Measurements from ENCODE around the gene DTNBP1. TPM values are rescaled to one million over a fixed set of nuclear protein-coding genes. Genes with fewer than 3 reads are reported as not detected.
A peak's percentile ranks its signal among the peaks of the same experiment; 100 is the strongest.

The DTNBP1 gene
- total RNA-seq, 6 donors from 2014 or later: 16.2 to 33.5 (median 21.3) TPM

GRCh38 chr6:15509335-15509933, 153.4 kb downstream of the DTNBP1 start:
- Histone ChIP-seq H3K4me1 (peaks cover 6 to 15% (median 13%) of the 10 kb centered on the region in 4 donors), H3K27me3 (no peaks in the 10 kb centered on the region), H3K27ac (peak overlapping the region in 2 of 4 donors; percentile 30 to 31), H3K4me3 (no peak overlapping the region), H3K36me3 (peaks cover 0 to 48% (median 40%) of the 10 kb centered on the region in 4 donors), H3K9me3 (no peaks in the 10 kb centered on the region)
- WGBS, 2 donors: 73 to 75% methylated on average over 9 to 13 of the region's 13 CpGs
- ATAC-seq (ENCODE audit: low FRiP score in 2 of 2) (no peak), DNase-seq (no peak)
- TF ChIP-seq EP300 (IDR thresholded peaks at IDR 0.05) (no peak), POLR2AphosphoS5 (IDR thresholded peaks at IDR 0.05) (no peak), POLR2A (IDR thresholded peaks at IDR 0.05) (no peak)
- TF ChIP-seq, protein P1, sequence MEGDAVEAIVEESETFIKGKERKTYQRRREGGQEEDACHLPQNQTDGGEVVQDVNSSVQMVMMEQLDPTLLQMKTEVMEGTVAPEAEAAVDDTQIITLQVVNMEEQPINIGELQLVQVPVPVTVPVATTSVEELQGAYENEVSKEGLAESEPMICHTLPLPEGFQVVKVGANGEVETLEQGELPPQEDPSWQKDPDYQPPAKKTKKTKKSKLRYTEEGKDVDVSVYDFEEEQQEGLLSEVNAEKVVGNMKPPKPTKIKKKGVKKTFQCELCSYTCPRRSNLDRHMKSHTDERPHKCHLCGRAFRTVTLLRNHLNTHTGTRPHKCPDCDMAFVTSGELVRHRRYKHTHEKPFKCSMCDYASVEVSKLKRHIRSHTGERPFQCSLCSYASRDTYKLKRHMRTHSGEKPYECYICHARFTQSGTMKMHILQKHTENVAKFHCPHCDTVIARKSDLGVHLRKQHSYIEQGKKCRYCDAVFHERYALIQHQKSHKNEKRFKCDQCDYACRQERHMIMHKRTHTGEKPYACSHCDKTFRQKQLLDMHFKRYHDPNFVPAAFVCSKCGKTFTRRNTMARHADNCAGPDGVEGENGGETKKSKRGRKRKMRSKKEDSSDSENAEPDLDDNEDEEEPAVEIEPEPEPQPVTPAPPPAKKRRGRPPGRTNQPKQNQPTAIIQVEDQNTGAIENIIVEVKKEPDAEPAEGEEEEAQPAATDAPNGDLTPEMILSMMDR (IDR thresholded peaks at IDR 0.05): no peak

DNA sequence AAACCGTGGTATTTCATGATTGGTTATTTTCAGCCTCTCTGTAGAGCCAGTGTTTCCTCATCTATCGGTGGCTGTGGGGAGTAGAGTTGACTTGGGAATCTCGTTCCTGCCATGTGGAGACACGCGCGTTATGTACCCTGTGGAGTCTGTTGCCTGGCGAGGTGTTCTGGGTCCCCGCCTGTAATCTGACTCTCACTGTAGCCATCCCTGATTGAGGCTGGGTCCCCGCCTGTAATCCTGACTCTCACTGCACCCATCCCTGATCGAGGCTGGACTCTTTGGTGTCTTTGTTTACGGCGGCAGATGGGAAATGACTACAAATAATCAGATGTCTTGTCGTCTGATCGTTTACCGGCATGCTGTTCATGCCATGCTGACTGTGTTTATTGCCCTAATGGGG, 153.9 kb downstream of the DTNBP1 start:
- ATAC-seq (ENCODE audit: low FRiP score in 2 of 2): no peak
- TF ChIP-seq POLR2A (IDR thresholded peaks at IDR 0.05) (no peak), EP300 (IDR thresholded peaks at IDR 0.05) (no peak), POLR2AphosphoS5 (IDR thresholded peaks at IDR 0.05) (no peak)
- TF ChIP-seq, protein P1 (IDR thresholded peaks at IDR 0.05): no peak
- Histone ChIP-seq H3K27me3 (no peaks in the 10 kb centered on the region), H3K36me3 (peaks cover 0 to 45% (median 35%) of the 10 kb centered on the region in 4 donors), H3K4me3 (no peak overlapping the region), H3K27ac (peak overlapping the region in 2 of 4 donors; percentile 30 to 31), H3K4me1 (peaks cover 11 to 20% (median 17%) of the 10 kb centered on the region in 4 donors), H3K9me3 (no peaks in the 10 kb centered on the region)
- 80 to 82% methylated on average over 15 of the region's 15 CpGs for WGBS, 2 donors
- no peak for DNase-seq

GRCh38 chr6:15508441-15508871, 154.4 kb downstream of the DTNBP1 start:
- ATAC-seq (ENCODE audit: low FRiP score in 2 of 2) (no peak), DNase-seq (no peak)
- WGBS, 2 donors: 66 to 82% methylated on average over 6 of the region's 6 CpGs

GRCh38 chr6:15507746-15508145, 155.1 kb downstream of the DTNBP1 start:
- DNase-seq: no peak
- peaks cover 0 to 42% (median 24%) of the 10 kb centered on the region in 4 donors for H3K36me3 ChIP-seq

More at GRCh38 chr6:15508441-15508871, 154.4 kb downstream of the DTNBP1 start:
- Histone ChIP-seq H3K9me3 (no peaks in the 10 kb centered on the region), H3K36me3 (peaks cover 0 to 42% (median 31%) of the 10 kb centered on the region in 4 donors), H3K27ac (peak overlapping the region in 2 of 4 donors; percentile 30 to 41), H3K27me3 (no peaks in the 10 kb centered on the region), H3K4me3 (no peak overlapping the region), H3K4me1 (peaks cover 12 to 21% (median 17%) of the 10 kb centered on the region in 4 donors)
- TF ChIP-seq, protein P1 (IDR thresholded peaks at IDR 0.05): no peak
- no peak for TF ChIP-seq EP300 (IDR thresholded peaks at IDR 0.05)
- TF ChIP-seq POLR2AphosphoS5 (IDR thresholded peaks at IDR 0.05): no peak
- no peak for TF ChIP-seq POLR2A (IDR thresholded peaks at IDR 0.05)

More at GRCh38 chr6:15507746-15508145, 155.1 kb downstream of the DTNBP1 start:
- TF ChIP-seq, protein P1 (IDR thresholded peaks at IDR 0.05): no peak
- TF ChIP-seq POLR2A (IDR thresholded peaks at IDR 0.05): no peak
- TF ChIP-seq POLR2AphosphoS5 (IDR thresholded peaks at IDR 0.05): no peak
- TF ChIP-seq EP300 (IDR thresholded peaks at IDR 0.05): no peak
- Histone ChIP-seq H3K4me3 (no peak overlapping the region), H3K4me1 (peaks cover 12 to 21% (median 17%) of the 10 kb centered on the region in 4 donors), H3K27me3 (no peaks in the 10 kb centered on the region), H3K9me3 (no peaks in the 10 kb centered on the region), H3K27ac (no peak overlapping the region)
- 91 to 92% methylated on average over 14 of the region's 14 CpGs for WGBS, 2 donors
- ATAC-seq (ENCODE audit: low FRiP score in 2 of 2): no peak
